CD4-positive, alpha-beta T cell (primary cell): Measurements from ENCODE around the gene PIGA. TPM values are rescaled to one million over a fixed set of nuclear protein-coding genes. Genes with fewer than 3 reads are reported as not detected.

Source experiments
- ATAC-seq: fragments of 200-7000 bp; cut with Tn5 transposase; one replicate; pipeline ENCODE4 v1.10.0; 2022; ENCODE audit warnings: mild to moderate bottlenecking; ENCODE audit not compliant: poor library complexity
- CTCF ChIA-PET: fragments of 350-600 bp; sonication (Branson Sonifier 250); formaldehyde crosslinking; loops from one replicate; lab custom pipeline; 2021; ENCODE audit warnings: antibody characterized with exemption, inconsistent platforms; lab: Charles Lee
- POLR2A ChIA-PET: fragments of 350-600 bp; sonication (Branson Sonifier 250); formaldehyde crosslinking; loops from one replicate; lab custom pipeline; 2021; ENCODE audit warnings: antibody characterized with exemption, inconsistent platforms; lab: Charles Lee
- DNase-seq, 14 experiments: peaks; one replicate each; pipeline ENCODE4 v3.0.0-alpha.2; 2013 to 2020; ENCODE audit warnings: mixed read lengths in 2 of 14
- H3K27ac ChIP-seq, 2 donors: one replicate each; pipeline versions ENCODE4 v1.5.1 to v1.7.0; 2013; ENCODE audit warnings: low read length in 2 of 2, low read depth in 1 of 2, mild to moderate bottlenecking in 1 of 2
- H3K27me3 ChIP-seq, 2 experiments: 1 replicate in 1 of 2; 2 replicates in 1 of 2; pipeline versions ENCODE4 v1.6.1 to v1.7.0; 2013; ENCODE audit warnings: low read length in 2 of 2, control low read depth in 1 of 2, mild to moderate bottlenecking in 1 of 2, moderate library complexity in 1 of 2; ENCODE audit not compliant: insufficient read depth in 2 of 2, control insufficient read depth in 1 of 2
- H3K36me3 ChIP-seq: one replicate; pipeline ENCODE4 v1.6.1; 2013; ENCODE audit warnings: low read length, control low read depth; ENCODE audit not compliant: insufficient read depth
- H3K4me1 ChIP-seq: one replicate; pipeline ENCODE4 v1.6.1; 2013; ENCODE audit warnings: low read length, control low read depth; ENCODE audit not compliant: insufficient read depth
- H3K4me3 ChIP-seq: one replicate; pipeline ENCODE4 v1.5.1; 2013; ENCODE audit warnings: mild to moderate bottlenecking, low read length, moderate library complexity
- H3K9me3 ChIP-seq, 2 experiments: 1 replicate in 1 of 2; 2 replicates in 1 of 2; pipeline versions ENCODE4 v1.6.1 to v1.7.0; 2013; ENCODE audit warnings: low read length in 2 of 2, mild to moderate bottlenecking in 2 of 2, control low read depth in 1 of 2, moderate library complexity in 1 of 2; ENCODE audit not compliant: control insufficient read depth in 1 of 2, insufficient read depth in 1 of 2
- H3K27ac Mint-ChIP-seq: one replicate; pipeline ENCODE4 v1.8.0; 2020; ENCODE audit warnings: mixed read lengths
- H3K27me3 Mint-ChIP-seq: one replicate; pipeline ENCODE4 v1.8.0; 2021; ENCODE audit warnings: mixed read lengths
- H3K36me3 Mint-ChIP-seq: one replicate; pipeline ENCODE4 v1.8.0; 2021; ENCODE audit warnings: low read depth, mixed read lengths
- H3K4me1 Mint-ChIP-seq: one replicate; pipeline ENCODE4 v1.8.0; 2021; ENCODE audit warnings: low read depth, mixed read lengths
- H3K4me3 Mint-ChIP-seq: one replicate; pipeline ENCODE4 v1.8.0; 2020; ENCODE audit warnings: mild to moderate bottlenecking, mixed read lengths
- H3K9me3 Mint-ChIP-seq: one replicate; pipeline ENCODE4 v1.8.0; 2020; ENCODE audit warnings: mixed read lengths
- intact Hi-C, 2 experiments: fragments of 100-400 bp; cut with DNase I in 1 of 2; cut with micrococcal nuclease in 1 of 2; formaldehyde crosslinking; loops; one replicate each; pipeline versions ENCODE4 v1.15.1 to v1.9.0; 2023 to 2025; cut with DNase I, micrococcal nuclease
- total RNA-seq, 174 experiments: library from RNA in 2 of 174; stranded (reverse) in 2 of 174; gene quantifications; one replicate each; pipeline ENCODE4 v1.2.3 and lab custom pipeline; 2021 to 2026
- TF ChIP-seq, protein P1 (sequence below): fragments of 200-600 bp; IDR thresholded peaks from one replicate; pipeline ENCODE4 v1.8.0; 2022; ENCODE audit warnings: antibody characterized with exemption, mild to moderate bottlenecking

Gene PIGA
- total RNA-seq, 2 experiments from 2014 or later = 130 to 134 TPM

- POLR2A ChIA-PET = no interaction called here
- ATAC-seq (no peak), DNase-seq (no peak)
Observed at GRCh38 chrX:15350329-15350996, 15.1 kb upstream of the PIGA start.

DNA sequence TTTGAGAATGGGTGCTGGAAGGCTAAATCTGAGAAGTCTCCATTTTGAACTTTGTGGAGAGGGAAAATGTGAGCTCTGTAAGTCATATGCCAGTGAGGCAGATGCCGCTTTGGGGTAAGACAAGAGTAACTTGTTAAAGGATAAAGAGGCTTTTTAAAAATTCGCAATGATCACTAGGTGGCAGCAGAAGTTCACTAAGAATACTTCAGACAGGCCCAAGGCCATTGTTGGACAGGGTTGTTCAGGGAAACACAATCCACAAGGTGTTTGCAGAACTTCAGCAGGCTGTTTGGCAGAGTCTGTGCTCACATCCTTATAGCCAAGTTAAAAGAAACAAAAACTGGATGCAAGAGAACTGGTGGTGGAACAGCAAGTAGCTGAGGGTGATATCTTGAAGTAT is 13.7 kb upstream of the PIGA start:
- POLR2A ChIA-PET = no interaction called here
- Histone ChIP-seq H3K27me3 (peaks cover 0 to 4% of the 10 kb centered on the region in 2 experiments), H3K36me3 (no peaks in the 10 kb centered on the region), H3K27ac (no peak overlapping the region), H3K4me3 (no peak overlapping the region), H3K4me1 (no peaks in the 10 kb centered on the region), H3K9me3 (no peaks in the 10 kb centered on the region)
- intact Hi-C loops = loop anchor here in 1 of 2 experiments (2.0 to 10.0 kb wide), 2 partner anchors 120 to 1346 kb away; no protein-coding TSS in a partner anchor
- no peak overlapping the region for H3K4me3 Mint-ChIP-seq
- no peaks in the 10 kb centered on the region for H3K4me1 Mint-ChIP-seq
- H3K27me3 Mint-ChIP-seq = peaks cover 5% of the 10 kb centered on the region
- CTCF ChIA-PET = interaction anchor here (1.1 to 1.2 kb wide), 2 partner anchors 9 to 12 kb away, joined by 3 read pairs; no protein-coding TSS in a partner anchor
- TF ChIP-seq, protein P1, sequence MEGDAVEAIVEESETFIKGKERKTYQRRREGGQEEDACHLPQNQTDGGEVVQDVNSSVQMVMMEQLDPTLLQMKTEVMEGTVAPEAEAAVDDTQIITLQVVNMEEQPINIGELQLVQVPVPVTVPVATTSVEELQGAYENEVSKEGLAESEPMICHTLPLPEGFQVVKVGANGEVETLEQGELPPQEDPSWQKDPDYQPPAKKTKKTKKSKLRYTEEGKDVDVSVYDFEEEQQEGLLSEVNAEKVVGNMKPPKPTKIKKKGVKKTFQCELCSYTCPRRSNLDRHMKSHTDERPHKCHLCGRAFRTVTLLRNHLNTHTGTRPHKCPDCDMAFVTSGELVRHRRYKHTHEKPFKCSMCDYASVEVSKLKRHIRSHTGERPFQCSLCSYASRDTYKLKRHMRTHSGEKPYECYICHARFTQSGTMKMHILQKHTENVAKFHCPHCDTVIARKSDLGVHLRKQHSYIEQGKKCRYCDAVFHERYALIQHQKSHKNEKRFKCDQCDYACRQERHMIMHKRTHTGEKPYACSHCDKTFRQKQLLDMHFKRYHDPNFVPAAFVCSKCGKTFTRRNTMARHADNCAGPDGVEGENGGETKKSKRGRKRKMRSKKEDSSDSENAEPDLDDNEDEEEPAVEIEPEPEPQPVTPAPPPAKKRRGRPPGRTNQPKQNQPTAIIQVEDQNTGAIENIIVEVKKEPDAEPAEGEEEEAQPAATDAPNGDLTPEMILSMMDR = peak; percentile 56
- H3K27ac Mint-ChIP-seq = no peak overlapping the region
- H3K36me3 Mint-ChIP-seq = no peaks in the 10 kb centered on the region
- no peak for ATAC-seq
- no peaks in the 10 kb centered on the region for H3K9me3 Mint-ChIP-seq
- peak in 4 of 14 experiments; percentile 9 to 60 (median 38) for DNase-seq

More at GRCh38 chrX:15350329-15350996, 15.1 kb upstream of the PIGA start:
- TF ChIP-seq, protein P1 = no peak
- Mint-ChIP-seq H3K27me3 (no peaks in the 10 kb centered on the region), H3K36me3 (no peaks in the 10 kb centered on the region), H3K9me3 (no peaks in the 10 kb centered on the region), H3K27ac (no peak overlapping the region), H3K4me1 (no peaks in the 10 kb centered on the region), H3K4me3 (no peak overlapping the region)
- H3K4me1 ChIP-seq = no peaks in the 10 kb centered on the region
- no peaks in the 10 kb centered on the region for H3K27me3 ChIP-seq
- no peak overlapping the region for H3K27ac ChIP-seq
- no peaks in the 10 kb centered on the region for H3K9me3 ChIP-seq
- no peak overlapping the region for H3K4me3 ChIP-seq
- intact Hi-C loops = no loop called here
- CTCF ChIA-PET = no interaction called here
- no peaks in the 10 kb centered on the region for H3K36me3 ChIP-seq

DNA sequence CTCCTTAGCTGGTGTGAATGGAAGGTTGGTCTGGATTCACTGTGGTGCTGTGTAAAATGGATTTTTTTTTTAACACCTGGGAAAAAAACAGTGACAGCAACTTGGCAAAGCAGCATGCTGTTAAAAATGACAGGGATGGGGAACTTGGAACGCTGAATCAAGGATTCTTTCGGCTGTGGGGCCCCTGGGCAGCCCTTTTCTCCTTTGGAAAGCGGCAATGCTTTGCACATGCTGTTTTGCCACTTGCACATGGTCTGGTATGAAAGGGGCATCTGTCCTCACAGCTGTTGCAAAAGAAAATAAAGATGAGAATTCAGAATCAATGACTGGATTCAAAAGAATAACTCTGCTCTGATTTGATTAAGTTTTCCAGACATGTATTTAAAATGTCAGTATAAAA is 10.7 kb upstream of the PIGA start:
- Mint-ChIP-seq H3K4me1 (no peaks in the 10 kb centered on the region), H3K27me3 (peaks cover 16% of the 10 kb centered on the region), H3K4me3 (no peak overlapping the region), H3K27ac (no peak overlapping the region), H3K36me3 (no peaks in the 10 kb centered on the region), H3K9me3 (no peaks in the 10 kb centered on the region)
- Histone ChIP-seq H3K27me3 (peaks cover 0 to 7% of the 10 kb centered on the region in 2 experiments), H3K27ac (no peak overlapping the region), H3K9me3 (no peaks in the 10 kb centered on the region), H3K4me3 (no peak overlapping the region), H3K4me1 (no peaks in the 10 kb centered on the region), H3K36me3 (no peaks in the 10 kb centered on the region)
- TF ChIP-seq, protein P1 = no peak
- no peak for ATAC-seq
- ChIA-PET POLR2A (no interaction called here), CTCF (no interaction called here)
- DNase-seq = no peak
- intact Hi-C loops = loop anchor here in 1 of 2 experiments (10.0 kb wide), 1 partner anchor 1349 kb away; no protein-coding TSS in a partner anchor
